IMR-90 (cell line): Measurements from ENCODE around the gene OR2M7.

Experiments
- BHLHE40 ChIP-seq: fragments of 150-350 bp; IDR thresholded peaks from 2 replicates; pipeline ENCODE4 v1.6.1; 2016; ENCODE audit warnings: mild to moderate bottlenecking, low read depth, low read length
- FOS ChIP-seq: fragments of 150-350 bp; IDR thresholded peaks from 2 replicates; pipeline ENCODE4 v1.6.1; 2016; ENCODE audit warnings: low read depth, low read length
- MXI1 ChIP-seq: IDR thresholded peaks from 2 replicates; pipeline ENCODE4 v1.6.1; 2012; ENCODE audit warnings: low read depth, mild to moderate bottlenecking, low read length, moderate library complexity, borderline replicate concordance
- POLR2A ChIP-seq: IDR thresholded peaks from 2 replicates; pipeline ENCODE4 v1.6.1; 2012; ENCODE audit warnings: mild to moderate bottlenecking, low read depth, low read length
- RAD21 ChIP-seq: IDR thresholded peaks from 2 replicates; pipeline ENCODE4 v1.6.1; 2012; ENCODE audit warnings: low read length, improper control_type of control experiment
- RCOR1 ChIP-seq: IDR thresholded peaks from 2 replicates; pipeline ENCODE4 v1.6.1; 2012; ENCODE audit warnings: mild to moderate bottlenecking, low read length, improper control_type of control experiment; ENCODE audit not compliant: insufficient replicate concordance
- SMC3 ChIP-seq: fragments of 150-350 bp; IDR thresholded peaks from 2 replicates; pipeline ENCODE4 v1.6.1; 2016; ENCODE audit warnings: low read depth, mild to moderate bottlenecking, antibody characterized with exemption, low read length, moderate library complexity
- TF ChIP-seq, protein P1 (sequence below): conservative IDR thresholded peaks from 2 replicates; pipeline ENCODE4 v1.5.1; 2012; ENCODE audit warnings: mild to moderate bottlenecking, low read depth, low read length, improper control_type of control experiment
- TF ChIP-seq, protein P2 (sequence below): fragments of 150-350 bp; IDR thresholded peaks from 2 replicates; pipeline ENCODE4 v1.6.1; 2017; ENCODE audit warnings: mild to moderate bottlenecking, antibody characterized with exemption, low read length, low read depth

- TF ChIP-seq POLR2A = no peak
- TF ChIP-seq, protein P1, sequence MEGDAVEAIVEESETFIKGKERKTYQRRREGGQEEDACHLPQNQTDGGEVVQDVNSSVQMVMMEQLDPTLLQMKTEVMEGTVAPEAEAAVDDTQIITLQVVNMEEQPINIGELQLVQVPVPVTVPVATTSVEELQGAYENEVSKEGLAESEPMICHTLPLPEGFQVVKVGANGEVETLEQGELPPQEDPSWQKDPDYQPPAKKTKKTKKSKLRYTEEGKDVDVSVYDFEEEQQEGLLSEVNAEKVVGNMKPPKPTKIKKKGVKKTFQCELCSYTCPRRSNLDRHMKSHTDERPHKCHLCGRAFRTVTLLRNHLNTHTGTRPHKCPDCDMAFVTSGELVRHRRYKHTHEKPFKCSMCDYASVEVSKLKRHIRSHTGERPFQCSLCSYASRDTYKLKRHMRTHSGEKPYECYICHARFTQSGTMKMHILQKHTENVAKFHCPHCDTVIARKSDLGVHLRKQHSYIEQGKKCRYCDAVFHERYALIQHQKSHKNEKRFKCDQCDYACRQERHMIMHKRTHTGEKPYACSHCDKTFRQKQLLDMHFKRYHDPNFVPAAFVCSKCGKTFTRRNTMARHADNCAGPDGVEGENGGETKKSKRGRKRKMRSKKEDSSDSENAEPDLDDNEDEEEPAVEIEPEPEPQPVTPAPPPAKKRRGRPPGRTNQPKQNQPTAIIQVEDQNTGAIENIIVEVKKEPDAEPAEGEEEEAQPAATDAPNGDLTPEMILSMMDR = no peak
- TF ChIP-seq, protein P2, sequence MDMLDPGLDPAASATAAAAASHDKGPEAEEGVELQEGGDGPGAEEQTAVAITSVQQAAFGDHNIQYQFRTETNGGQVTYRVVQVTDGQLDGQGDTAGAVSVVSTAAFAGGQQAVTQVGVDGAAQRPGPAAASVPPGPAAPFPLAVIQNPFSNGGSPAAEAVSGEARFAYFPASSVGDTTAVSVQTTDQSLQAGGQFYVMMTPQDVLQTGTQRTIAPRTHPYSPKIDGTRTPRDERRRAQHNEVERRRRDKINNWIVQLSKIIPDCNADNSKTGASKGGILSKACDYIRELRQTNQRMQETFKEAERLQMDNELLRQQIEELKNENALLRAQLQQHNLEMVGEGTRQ = no peak
- TF ChIP-seq RCOR1 = no peak
- no peak for TF ChIP-seq SMC3
- no peak for TF ChIP-seq RAD21
- no peak for TF ChIP-seq FOS
- no peak for TF ChIP-seq MXI1
- no peak for TF ChIP-seq BHLHE40
Observed at GRCh38 chr1:248288391-248288790, 36.0 kb downstream of the OR2M7 start.
